Left lung (tissue), 10 donors: ENCODE data around the gene CTNNBIP1. TPM values are rescaled to one million over a fixed set of nuclear protein-coding genes. Genes with fewer than 3 reads are reported as not detected.

Experiments used
- ATAC-seq: fragments of 200-7000 bp; cut with Tn5 transposase; one replicate; pipeline ENCODE4 v1.9.1; 2020; ENCODE audit warnings: moderate library complexity
- DNase-seq, 4 donors: peaks; one replicate each; pipeline ENCODE4 v3.0.0-alpha.2; 2013 to 2020
- H3K27ac ChIP-seq, 2 donors: fragments of 200-600 bp; sonication (generic) in 1 of 2; one replicate each; pipeline versions ENCODE4 v1.5.0 to v1.8.0; 2020 to 2021
- H3K27me3 ChIP-seq, 2 donors: fragments of 200-600 bp; sonication (generic) in 1 of 2; one replicate each; pipeline versions ENCODE4 v1.5.0 to v1.8.0; 2020 to 2021
- H3K36me3 ChIP-seq, 2 donors: fragments of 200-600 bp; sonication (generic) in 1 of 2; one replicate each; pipeline versions ENCODE4 v1.5.0 to v1.8.0; 2020 to 2021
- H3K4me1 ChIP-seq, 2 donors: fragments of 200-600 bp; one replicate each; pipeline ENCODE4 v1.8.0; 2021
- H3K4me3 ChIP-seq, 2 donors: fragments of 200-600 bp; sonication (generic) in 1 of 2; one replicate each; pipeline versions ENCODE4 v1.5.0 to v1.8.0; 2020 to 2021; ENCODE audit warnings: mild to moderate bottlenecking in 1 of 2
- H3K9me3 ChIP-seq, 2 donors: fragments of 200-600 bp; sonication (generic) in 1 of 2; one replicate each; pipeline versions ENCODE4 v1.5.0 to v1.8.0; 2020 to 2021
- CTCF ChIP-seq, 2 donors: fragments of 200-600 bp; sonication (generic) in 1 of 2; IDR thresholded peaks; one replicate each; pipeline versions ENCODE4 v1.5.0 to v1.8.0; 2021; ENCODE audit warnings: antibody characterized with exemption in 2 of 2
- intact Hi-C, 2 donors: fragments of 100-400 bp; cut with DNase I; formaldehyde crosslinking; loops; one replicate each; pipeline versions ENCODE4 v1.11.2 to v1.14.2; 2022
- polyA plus RNA-seq, 6 donors: library from polyadenylated mRNA; unstranded; fragments of 120-200 nt; gene quantifications; one replicate each; pipeline ENCODE4 v1.2.1, GENCODE V29; 2013; ENCODE audit not compliant: insufficient read length in 6 of 6
- total RNA-seq, 2 donors: library from RNA; stranded (reverse); fragmentation: NEBNext Ultra II Directional; extraction: Animal tissue kit (Norgen Biotek cat#: 25700); gene quantifications; one replicate each; pipeline ENCODE4 v1.2.1, GENCODE V29; 2021
- donor health status: DM: no; HTN: yes; CAD: no.
- donor health status: DM: no; HTN: no; CAD: no.

CTNNBIP1 gene
- total and polyA plus RNA-seq, 8 donors = 30.2 to 57.1 (median 48.0) TPM

- peaks cover 0 to 15% of the 10 kb centered on the region in 2 donors for H3K36me3 ChIP-seq
- DNase-seq (peak in 1 of 4 donors; percentile 53), ATAC-seq (no peak)
- H3K4me1 ChIP-seq = no peaks in the 10 kb centered on the region
- intact Hi-C loops = loop anchor here in 1 of 2 donors (10.0 kb wide), 1 partner anchor 235 kb away; no protein-coding TSS in a partner anchor
- no peaks in the 10 kb centered on the region for H3K9me3 ChIP-seq
- no peak for TF ChIP-seq CTCF (IDR thresholded peaks at IDR 0.05)
- no peaks in the 10 kb centered on the region for H3K27me3 ChIP-seq
- H3K27ac ChIP-seq = no peak overlapping the region
- no peak overlapping the region for H3K4me3 ChIP-seq
Measured at GRCh38 chr1:9859281-9860014, 50.6 kb downstream of the CTNNBIP1 start.

- intact Hi-C loops = no loop called here
Measured at GRCh38 chr1:9858293-9859035, 51.6 kb downstream of the CTNNBIP1 start.

GRCh38 chr1:9855186-9855585 lies 54.9 kb downstream of the CTNNBIP1 start:
- Histone ChIP-seq H3K4me3 (no peak overlapping the region), H3K9me3 (peaks cover 0 to 6% of the 10 kb centered on the region in 2 donors), H3K27ac (no peak overlapping the region), H3K27me3 (no peaks in the 10 kb centered on the region), H3K36me3 (peaks cover 0 to 12% of the 10 kb centered on the region in 2 donors), H3K4me1 (no peaks in the 10 kb centered on the region)
- intact Hi-C loops = no loop called here
- DNase-seq (no peak), ATAC-seq (no peak)
- no peak for TF ChIP-seq CTCF (IDR thresholded peaks at IDR 0.05)

More at GRCh38 chr1:9858293-9859035, 51.6 kb downstream of the CTNNBIP1 start:
- no peak for TF ChIP-seq CTCF (IDR thresholded peaks at IDR 0.05)
- no peaks in the 10 kb centered on the region for H3K4me1 ChIP-seq
- no peak overlapping the region for H3K4me3 ChIP-seq
- DNase-seq = no peak
- ATAC-seq = no peak
- peaks cover 0 to 9% of the 10 kb centered on the region in 2 donors for H3K36me3 ChIP-seq
- no peak overlapping the region for H3K27ac ChIP-seq
- peaks cover 0 to 4% of the 10 kb centered on the region in 2 donors for H3K9me3 ChIP-seq
- H3K27me3 ChIP-seq = no peaks in the 10 kb centered on the region

GRCh38 chr1:9853249-9853595 lies 56.8 kb downstream of the CTNNBIP1 start:
- DNase-seq (no peak), ATAC-seq (no peak)
- H3K27me3 ChIP-seq = no peaks in the 10 kb centered on the region
- no peak for TF ChIP-seq CTCF (IDR thresholded peaks at IDR 0.05)
- H3K9me3 ChIP-seq = peaks cover 0 to 6% of the 10 kb centered on the region in 2 donors
- intact Hi-C loops = no loop called here
- H3K27ac ChIP-seq = no peak overlapping the region
- H3K36me3 ChIP-seq = peaks cover 0 to 27% of the 10 kb centered on the region in 2 donors
- H3K4me1 ChIP-seq = no peaks in the 10 kb centered on the region
- no peak overlapping the region for H3K4me3 ChIP-seq
